Mesenchymal stem cell (in vitro differentiated cells and primary cell): ENCODE measurements around the gene IGF1R.

ENCODE experiments used
- DNase-seq: peaks from one replicate; pipeline ENCODE4 v3.0.0-alpha.2; 2013
- H2AFZ ChIP-seq: one replicate; pipeline ENCODE4 v1.6.1; 2013; ENCODE audit warnings: low read depth, mild to moderate bottlenecking, control low read depth, inconsistent platforms, low read length, moderate library complexity
- H2AK5ac ChIP-seq: 2 replicates; pipeline ENCODE4 v1.6.1; 2013; ENCODE audit warnings: low read length, moderate library complexity, mild to moderate bottlenecking, inconsistent platforms; ENCODE audit not compliant: severe bottlenecking
- H2BK120ac ChIP-seq: one replicate; pipeline ENCODE4 v1.6.1; 2013; ENCODE audit warnings: low read depth, mild to moderate bottlenecking, inconsistent platforms, low read length, moderate library complexity
- H2BK12ac ChIP-seq, 2 experiments: one replicate each; pipeline ENCODE4 v1.6.1; 2013; ENCODE audit warnings: inconsistent platforms in 2 of 2, low read length in 2 of 2, mild to moderate bottlenecking in 2 of 2, moderate library complexity in 2 of 2, control low read depth in 1 of 2
- H2BK15ac ChIP-seq: one replicate; pipeline ENCODE4 v1.6.1; 2013; ENCODE audit warnings: mild to moderate bottlenecking, low read depth, inconsistent platforms; ENCODE audit not compliant: poor library complexity, severe bottlenecking
- H2BK5ac ChIP-seq: 2 replicates; pipeline ENCODE4 v1.6.1; 2013; ENCODE audit warnings: low read depth, mild to moderate bottlenecking, low read length, control low read depth, inconsistent platforms; ENCODE audit not compliant: poor library complexity, severe bottlenecking
- H3K14ac ChIP-seq, 2 experiments: one replicate each; pipeline ENCODE4 v1.6.1; 2013; ENCODE audit warnings: inconsistent platforms in 2 of 2, low read length in 2 of 2, control low read depth in 1 of 2, mild to moderate bottlenecking in 1 of 2, moderate library complexity in 1 of 2
- H3K18ac ChIP-seq, 2 experiments: one replicate each; pipeline ENCODE4 v1.6.1; 2013; ENCODE audit warnings: inconsistent platforms in 2 of 2, low read length in 2 of 2, control low read depth in 1 of 2, low read depth in 1 of 2, mild to moderate bottlenecking in 1 of 2
- H3K23ac ChIP-seq, 2 experiments: one replicate each; pipeline ENCODE4 v1.6.1; 2013; ENCODE audit warnings: inconsistent platforms in 2 of 2, low read length in 2 of 2, mild to moderate bottlenecking in 2 of 2, moderate library complexity in 2 of 2, control low read depth in 1 of 2
- H3K27ac ChIP-seq: 2 replicates; pipeline ENCODE4 v1.5.1; 2013; ENCODE audit warnings: mild to moderate bottlenecking, moderate library complexity, low read length, control low read depth, inconsistent platforms; ENCODE audit not compliant: poor library complexity, severe bottlenecking
- H3K27me3 ChIP-seq, 2 experiments: 2 replicates each; pipeline versions ENCODE4 v1.6.1 to v1.7.0; 2013; ENCODE audit warnings: low read length in 2 of 2, mild to moderate bottlenecking in 2 of 2, moderate library complexity in 2 of 2, control low read depth in 1 of 2, inconsistent platforms in 1 of 2; ENCODE audit not compliant: control insufficient read depth in 1 of 2, insufficient read depth in 1 of 2
- H3K36me3 ChIP-seq, 2 experiments: 2 replicates each; pipeline versions ENCODE4 v1.6.1 to v1.7.0; 2013; ENCODE audit warnings: low read length in 2 of 2, control low read depth in 1 of 2, inconsistent platforms in 1 of 2, low read depth in 1 of 2, mild to moderate bottlenecking in 1 of 2; ENCODE audit not compliant: insufficient read depth in 2 of 2, control insufficient read depth in 1 of 2
- H3K4ac ChIP-seq, 2 experiments: one replicate each; pipeline ENCODE4 v1.6.1; 2013; ENCODE audit warnings: inconsistent platforms in 2 of 2, low read length in 2 of 2, mild to moderate bottlenecking in 2 of 2, moderate library complexity in 2 of 2, control low read depth in 1 of 2, low read depth in 1 of 2
- H3K4me1 ChIP-seq: 2 replicates; pipeline ENCODE4 v1.6.1; 2013; ENCODE audit warnings: low read depth, low read length, control low read depth; ENCODE audit not compliant: control insufficient read depth, insufficient read depth
- H3K4me2 ChIP-seq: 2 replicates; pipeline ENCODE4 v1.6.1; 2013; ENCODE audit warnings: low read length, mild to moderate bottlenecking, inconsistent platforms; ENCODE audit not compliant: poor library complexity, severe bottlenecking
- H3K4me3 ChIP-seq, 2 experiments: 2 replicates each; pipeline versions ENCODE4 v1.5.1 to v1.7.0; 2013; ENCODE audit warnings: low read length in 2 of 2, mild to moderate bottlenecking in 2 of 2, control low read depth in 1 of 2, low read depth in 1 of 2; ENCODE audit not compliant: insufficient read depth in 1 of 2
- H3K79me1 ChIP-seq: replicated peaks from 2 replicates; pipeline ENCODE4 v1.6.1; 2013; ENCODE audit warnings: mild to moderate bottlenecking, control low read depth, low read length, inconsistent platforms; ENCODE audit not compliant: poor library complexity, severe bottlenecking
- H3K9ac ChIP-seq: 2 replicates; pipeline ENCODE4 v1.7.0; 2013; ENCODE audit warnings: mild to moderate bottlenecking, low read length, moderate library complexity
- H3K9me3 ChIP-seq: 2 replicates; pipeline ENCODE4 v1.7.0; 2013; ENCODE audit warnings: mild to moderate bottlenecking, low read length; ENCODE audit not compliant: control insufficient read depth
- H4K8ac ChIP-seq: one replicate; pipeline ENCODE4 v1.6.1; 2013; ENCODE audit warnings: inconsistent platforms, mild to moderate bottlenecking, low read length, moderate library complexity
- H4K91ac ChIP-seq: one replicate; pipeline ENCODE4 v1.6.1; 2013; ENCODE audit warnings: mild to moderate bottlenecking, low read length, inconsistent platforms
- WGBS: methylation state at CpG from one replicate; pipeline ENCODE4 v1.1.7; 2013; ENCODE audit warnings: mixed read lengths; 5-methylcytosine and 5-hydroxymethylcytosine counted together

IGF1R gene

DNA sequence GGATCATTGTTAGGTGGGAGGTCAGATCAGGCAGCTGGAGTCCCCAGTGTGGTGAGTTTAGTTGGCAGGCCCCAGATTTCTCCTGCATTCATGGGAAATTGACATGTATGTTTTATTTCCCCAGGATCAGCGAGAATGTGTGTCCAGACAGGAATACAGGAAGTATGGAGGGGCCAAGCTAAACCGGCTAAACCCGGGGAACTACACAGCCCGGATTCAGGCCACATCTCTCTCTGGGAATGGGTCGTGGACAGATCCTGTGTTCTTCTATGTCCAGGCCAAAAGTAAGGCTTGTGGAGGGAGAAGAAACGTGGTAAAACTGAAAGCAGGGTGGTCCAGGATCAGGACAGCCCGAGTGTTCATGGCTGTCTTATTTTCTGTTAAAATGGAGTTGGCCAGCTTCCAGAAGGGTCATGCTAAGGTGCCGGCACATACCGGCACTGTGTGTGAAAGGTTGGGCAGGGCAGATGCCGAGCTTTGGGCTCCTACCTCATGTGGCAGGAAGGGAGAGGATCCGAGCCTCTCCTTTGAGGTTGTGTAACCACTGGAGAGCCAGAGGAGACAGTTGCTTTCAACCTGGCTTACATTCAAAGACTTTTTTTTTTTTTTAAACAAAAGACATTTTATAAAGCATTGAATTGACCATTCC, 276.2 kb downstream of the IGF1R start:
- Histone ChIP-seq H3K4me1 (peaks cover 2% of the 10 kb centered on the region), H3K27me3 (no peaks in the 10 kb centered on the region), H3K14ac (no peak overlapping the region), H4K91ac (no peak overlapping the region), H2AK5ac (no peak overlapping the region), H3K23ac (no peak overlapping the region), H2BK5ac (no peak overlapping the region), H3K4me2 (no peak overlapping the region), H4K8ac (no peak overlapping the region), H3K9ac (no peak overlapping the region), H3K4ac (no peak overlapping the region), H2AFZ (no peak overlapping the region), H2BK12ac (no peak overlapping the region), H3K36me3 (peaks cover 57 to 72% of the 10 kb centered on the region in 2 experiments), H2BK15ac (no peak overlapping the region), H2BK120ac (no peak overlapping the region), H3K79me1 (peaks cover 37% of the 10 kb centered on the region), H3K4me3 (no peak overlapping the region), H3K18ac (no peak overlapping the region), H3K9me3 (no peaks in the 10 kb centered on the region), H3K27ac (no peak overlapping the region)
- no peak for DNase-seq
- 95% methylated on average over 10 of the region's 11 CpGs for WGBS

DNA sequence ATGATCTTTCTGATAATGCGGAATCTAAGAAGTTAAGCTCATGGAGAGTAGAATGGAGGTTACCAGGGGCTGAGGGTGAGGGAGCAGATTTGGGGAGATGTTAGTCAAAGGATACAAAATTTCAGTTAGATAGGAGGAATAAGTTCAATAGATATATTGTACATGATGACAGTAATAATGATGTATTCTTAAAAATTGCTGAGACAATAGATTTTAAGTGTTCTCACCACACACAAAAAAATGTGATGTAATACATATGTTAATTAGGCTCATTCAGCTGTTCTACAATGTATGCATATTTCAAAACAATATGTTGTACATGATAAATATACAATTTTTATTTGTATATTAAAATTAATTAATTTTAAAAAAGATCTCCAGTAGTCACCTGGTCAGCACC, 277.9 kb downstream of the IGF1R start:
- Histone ChIP-seq H3K4me3 (no peak overlapping the region), H2BK120ac (no peak overlapping the region), H3K4ac (no peak overlapping the region), H3K79me1 (peaks cover 29% of the 10 kb centered on the region), H3K9me3 (no peaks in the 10 kb centered on the region), H4K91ac (no peak overlapping the region), H2BK15ac (no peak overlapping the region), H3K9ac (no peak overlapping the region), H3K14ac (no peak overlapping the region), H3K4me2 (no peak overlapping the region), H3K27ac (no peak overlapping the region), H3K18ac (no peak overlapping the region), H3K23ac (no peak overlapping the region), H2BK5ac (no peak overlapping the region), H2AK5ac (no peak overlapping the region), H3K36me3 (peaks cover 55 to 78% of the 10 kb centered on the region in 2 experiments), H3K27me3 (no peaks in the 10 kb centered on the region), H2BK12ac (no peak overlapping the region), H3K4me1 (peaks cover 2% of the 10 kb centered on the region), H2AFZ (no peak overlapping the region), H4K8ac (no peak overlapping the region)
- DNase-seq = no peak
- 100% methylated on average over 1 of the region's 1 CpG for WGBS

DNA sequence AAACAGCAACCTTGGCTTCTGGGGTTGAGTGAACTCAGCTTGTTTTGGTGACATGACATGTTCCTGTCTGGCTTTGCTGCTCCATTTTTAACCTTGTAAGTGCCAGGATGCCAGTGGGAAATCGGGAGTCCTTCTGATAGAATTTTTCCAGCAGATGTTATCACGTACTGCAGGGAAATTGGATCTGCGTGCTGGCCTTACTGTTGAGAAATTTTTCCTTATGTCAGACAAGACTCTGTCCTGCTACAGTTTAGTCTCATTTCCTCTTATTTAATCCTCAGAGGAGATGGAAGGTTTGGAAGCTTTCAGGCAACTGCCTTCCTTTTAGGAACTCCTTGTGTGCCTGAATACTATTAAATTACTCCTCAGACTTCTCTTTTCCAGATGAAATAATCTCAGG, 278.7 kb downstream of the IGF1R start:
- H2BK5ac ChIP-seq = no peak overlapping the region
- 75% methylated on average over 3 of the region's 3 CpGs for WGBS
- H3K4me3 ChIP-seq = no peak overlapping the region
- H3K36me3 ChIP-seq = peaks cover 49 to 81% of the 10 kb centered on the region in 2 experiments
- H3K4me1 ChIP-seq = peaks cover 2% of the 10 kb centered on the region
- no peaks in the 10 kb centered on the region for H3K27me3 ChIP-seq
- no peak overlapping the region for H3K27ac ChIP-seq
- H3K23ac ChIP-seq = no peak overlapping the region
- H4K8ac ChIP-seq = no peak overlapping the region
- peak overlapping the region; percentile 55 for H3K9ac ChIP-seq
- H3K9me3 ChIP-seq = no peaks in the 10 kb centered on the region
- H2BK15ac ChIP-seq = no peak overlapping the region
- H2AK5ac ChIP-seq = no peak overlapping the region
- H2BK12ac ChIP-seq = no peak overlapping the region
- H3K4me2 ChIP-seq = no peak overlapping the region
- H3K4ac ChIP-seq = no peak overlapping the region
- H3K79me1 ChIP-seq = peaks cover 24% of the 10 kb centered on the region
- H3K18ac ChIP-seq = no peak overlapping the region
- H3K14ac ChIP-seq = no peak overlapping the region
- no peak overlapping the region for H2AFZ ChIP-seq
- no peak overlapping the region for H4K91ac ChIP-seq
- no peak for DNase-seq
- H2BK120ac ChIP-seq = no peak overlapping the region

DNA sequence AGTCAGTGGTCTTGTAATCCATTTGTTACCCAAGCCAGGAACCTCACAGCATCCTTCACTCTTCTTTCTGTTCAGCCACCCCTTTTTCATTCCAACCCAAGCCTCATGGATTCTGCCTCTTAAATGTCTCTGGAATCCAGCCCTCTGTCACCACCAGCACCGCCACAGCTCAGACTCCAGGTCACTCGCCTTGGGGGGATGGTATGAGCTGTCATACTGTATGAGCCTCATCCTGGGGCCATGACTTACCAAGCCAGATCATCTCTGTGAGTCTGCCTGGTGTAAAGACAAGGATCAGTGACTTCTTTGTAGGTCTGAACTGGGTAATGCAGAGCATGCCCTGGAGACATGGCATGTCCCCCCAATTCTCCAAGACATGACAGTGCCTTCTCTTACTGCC, 279.7 kb downstream of the IGF1R start:
- Histone ChIP-seq H3K4ac (peak overlapping the region in 1 of 2 experiments; percentile 28), H3K4me1 (peaks cover 2% of the 10 kb centered on the region), H2BK12ac (no peak overlapping the region), H4K8ac (no peak overlapping the region), H3K9me3 (no peaks in the 10 kb centered on the region), H3K23ac (no peak overlapping the region), H2AK5ac (no peak overlapping the region), H3K79me1 (peaks cover 19% of the 10 kb centered on the region), H3K9ac (no peak overlapping the region), H3K27me3 (no peaks in the 10 kb centered on the region), H3K4me2 (no peak overlapping the region), H3K27ac (no peak overlapping the region), H4K91ac (no peak overlapping the region), H2BK120ac (no peak overlapping the region), H2BK5ac (no peak overlapping the region), H2BK15ac (no peak overlapping the region), H3K18ac (no peak overlapping the region), H3K4me3 (no peak overlapping the region), H3K36me3 (peaks cover 46 to 81% of the 10 kb centered on the region in 2 experiments), H3K14ac (no peak overlapping the region), H2AFZ (no peak overlapping the region)
- WGBS = 95% methylated on average over 2 of the region's 2 CpGs
- no peak for DNase-seq
